Stimulated activated CD4-positive, alpha-beta T cell treated with anti-CD3 and anti-CD28 coated beads, Interleukin-12 subunit alpha, Interleukin-12 subunit beta, amount 100 ng/mL, for 24 hours (primary cell): ENCODE measurements around the gene COX8C.
"Not testable (repeated sequence)": the region's sequence is repeated elsewhere in the genome, so short reads cannot be mapped to it uniquely, and the experiment has no call there.

Source experiments
- DNase-seq, 2 experiments: peaks; one replicate each; pipeline ENCODE4 v3.0.0-alpha.2; 2020; ENCODE audit warnings: low read depth in 2 of 2

The COX8C gene

DNA sequence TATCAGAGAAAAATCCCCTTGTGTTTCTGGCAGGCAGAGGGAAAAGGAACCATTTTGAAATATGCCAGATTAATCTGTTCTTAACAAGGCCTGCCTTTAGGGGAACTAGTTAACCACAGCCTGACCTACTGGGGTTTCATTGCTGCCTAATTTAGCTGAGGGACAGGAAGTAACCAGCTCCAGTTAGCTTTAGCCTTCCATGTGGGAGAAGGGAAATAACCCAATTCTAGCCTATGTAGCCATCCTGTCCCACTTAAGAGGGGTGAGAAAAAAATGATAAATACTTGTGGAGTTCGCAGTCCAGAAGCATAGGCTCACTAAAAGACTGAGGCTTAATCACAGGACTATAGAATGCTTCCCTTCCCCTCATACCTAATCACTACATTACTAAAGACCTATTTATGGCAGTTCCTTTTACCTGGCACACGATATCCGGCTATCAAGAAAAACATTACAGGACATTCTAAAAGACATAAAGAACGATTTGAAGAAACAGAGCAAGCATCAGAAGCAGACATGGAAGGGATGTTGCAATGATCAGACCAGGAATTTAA, 22.8 kb downstream of the COX8C start:
- no peak for DNase-seq

- DNase-seq = no peak
Observed at GRCh38 chr14:93375673-93376156, 28.7 kb downstream of the COX8C start.

DNA sequence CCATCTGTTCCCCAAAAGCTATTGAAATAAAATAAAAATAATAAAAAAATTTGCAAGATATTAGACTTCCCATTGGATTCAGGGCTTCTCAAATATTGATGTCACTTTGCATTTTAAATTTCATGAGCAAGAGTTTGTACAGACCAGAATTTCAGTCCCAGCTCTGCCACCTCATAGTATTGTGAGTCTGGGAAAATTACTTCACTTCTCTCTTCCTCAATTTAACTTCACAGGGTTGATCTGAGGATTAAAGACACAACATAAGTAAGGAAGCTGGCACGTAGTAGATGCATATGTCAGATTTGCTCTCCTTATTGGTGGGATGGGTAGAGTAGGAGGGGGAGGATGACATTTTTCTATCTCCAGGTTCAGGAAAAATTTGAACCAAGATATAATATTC, 32.8 kb downstream of the COX8C start:
- DNase-seq = no peak

- DNase-seq = no peak
Observed at GRCh38 chr14:93381644-93382043, 34.7 kb downstream of the COX8C start.

GRCh38 chr14:93384256-93384655, 37.3 kb downstream of the COX8C start:
- DNase-seq = not testable (repeated sequence)

GRCh38 chr14:93395231-93395630, 48.2 kb downstream of the COX8C start:
- no peak for DNase-seq

GRCh38 chr14:93396456-93396855, 49.5 kb downstream of the COX8C start:
- DNase-seq = no peak
